Brain microvascular endothelial cell (primary cell): ENCODE data around the gene ANO4.

ENCODE experiments used
- DNase-seq: peaks from one replicate; pipeline ENCODE4 v3.0.0-alpha.2; 2020
- H3K27ac ChIP-seq: fragments of 250-450 bp; sonication (Bioruptor Pico); 2 replicates; pipeline ENCODE4 v1.5.1; 2020; ENCODE audit warnings: mild to moderate bottlenecking, moderate library complexity
- H3K27me3 ChIP-seq: fragments of 250-450 bp; sonication (Bioruptor Pico); replicated peaks from 2 replicates; pipeline ENCODE4 v1.5.1; 2020; ENCODE audit warnings: mild to moderate bottlenecking
- H3K36me3 ChIP-seq: fragments of 250-450 bp; sonication (Bioruptor Pico); replicated peaks from 2 replicates; pipeline ENCODE4 v1.5.1; 2020; ENCODE audit warnings: mild to moderate bottlenecking
- H3K4me3 ChIP-seq: 2 replicates; pipeline ENCODE4 v1.5.1; 2011; ENCODE audit warnings: low read depth, mild to moderate bottlenecking, control low read depth, low read length, moderate library complexity
- in situ Hi-C: cut with HindIII; loops from 2 replicates; pipeline ENCODE4 v1.10.0; 2017; ENCODE audit warnings: low sequenced_read_pairs, low pct_ligation_motif_present
- TF ChIP-seq, protein P1 (sequence below): IDR thresholded peaks from 2 replicates; pipeline ENCODE4 v1.5.1; 2011; ENCODE audit warnings: low read depth, mild to moderate bottlenecking, moderate library complexity, low read length, control low read depth, inconsistent platforms; ENCODE audit errors: missing control alignments

The ANO4 gene

DNA sequence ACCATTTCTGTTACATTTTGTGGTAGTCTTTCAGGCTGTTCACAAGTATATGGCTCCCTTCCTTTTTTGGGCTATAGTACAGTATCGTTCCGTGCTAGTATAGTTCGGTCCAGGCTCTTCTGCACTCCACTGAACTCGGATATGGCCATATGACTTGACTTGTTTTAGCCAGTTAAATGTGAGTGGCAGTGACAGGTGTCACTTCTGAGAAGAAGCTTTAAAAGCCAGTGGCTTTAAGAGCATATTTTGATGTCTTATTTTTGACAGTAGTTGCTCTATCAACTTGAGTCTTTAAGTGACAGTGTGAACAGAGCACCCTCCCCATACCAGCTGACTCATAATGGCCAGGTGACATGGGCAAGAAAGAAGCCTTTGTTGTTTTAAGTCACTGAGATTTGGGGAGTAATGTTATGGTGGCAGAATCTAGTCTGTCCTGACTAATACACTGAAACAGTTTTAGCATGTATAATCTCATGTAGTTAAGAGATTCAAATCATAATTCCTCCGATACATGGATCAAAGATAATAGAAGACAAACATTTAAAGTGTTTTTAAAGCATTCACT lies 64.6 kb downstream of the ANO4 start:
- Histone ChIP-seq H3K4me3 (no peak overlapping the region), H3K27ac (no peak overlapping the region), H3K27me3 (no peaks in the 10 kb centered on the region), H3K36me3 (no peaks in the 10 kb centered on the region)
- in situ Hi-C loops, result no loop called here
- TF ChIP-seq, protein P1, sequence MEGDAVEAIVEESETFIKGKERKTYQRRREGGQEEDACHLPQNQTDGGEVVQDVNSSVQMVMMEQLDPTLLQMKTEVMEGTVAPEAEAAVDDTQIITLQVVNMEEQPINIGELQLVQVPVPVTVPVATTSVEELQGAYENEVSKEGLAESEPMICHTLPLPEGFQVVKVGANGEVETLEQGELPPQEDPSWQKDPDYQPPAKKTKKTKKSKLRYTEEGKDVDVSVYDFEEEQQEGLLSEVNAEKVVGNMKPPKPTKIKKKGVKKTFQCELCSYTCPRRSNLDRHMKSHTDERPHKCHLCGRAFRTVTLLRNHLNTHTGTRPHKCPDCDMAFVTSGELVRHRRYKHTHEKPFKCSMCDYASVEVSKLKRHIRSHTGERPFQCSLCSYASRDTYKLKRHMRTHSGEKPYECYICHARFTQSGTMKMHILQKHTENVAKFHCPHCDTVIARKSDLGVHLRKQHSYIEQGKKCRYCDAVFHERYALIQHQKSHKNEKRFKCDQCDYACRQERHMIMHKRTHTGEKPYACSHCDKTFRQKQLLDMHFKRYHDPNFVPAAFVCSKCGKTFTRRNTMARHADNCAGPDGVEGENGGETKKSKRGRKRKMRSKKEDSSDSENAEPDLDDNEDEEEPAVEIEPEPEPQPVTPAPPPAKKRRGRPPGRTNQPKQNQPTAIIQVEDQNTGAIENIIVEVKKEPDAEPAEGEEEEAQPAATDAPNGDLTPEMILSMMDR, result no peak
- DNase-seq, result no peak

DNA sequence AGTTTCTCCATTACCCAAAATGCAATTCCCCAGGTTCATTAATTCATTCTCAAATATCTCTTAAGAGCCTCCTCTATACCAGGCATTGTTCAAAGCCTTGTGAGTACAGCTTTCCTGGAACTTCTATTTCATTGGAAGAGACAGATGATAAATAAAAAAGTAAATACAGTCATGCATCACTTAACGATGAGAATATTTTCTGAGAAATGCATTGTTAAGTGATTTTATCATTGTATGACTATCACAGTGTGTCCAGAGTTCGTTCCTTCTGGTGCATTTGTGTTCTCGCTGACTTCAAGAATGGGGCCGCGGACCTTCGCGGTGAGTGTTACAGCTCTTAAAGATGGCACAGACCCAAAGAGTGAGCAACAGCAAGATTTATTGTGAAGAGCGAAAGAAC lies 66.0 kb downstream of the ANO4 start:
- TF ChIP-seq, protein P1, result no peak
- Histone ChIP-seq H3K27ac (no peak overlapping the region), H3K36me3 (no peaks in the 10 kb centered on the region), H3K27me3 (no peaks in the 10 kb centered on the region), H3K4me3 (no peak overlapping the region)
- in situ Hi-C loops, result no loop called here
- DNase-seq, result no peak

DNA sequence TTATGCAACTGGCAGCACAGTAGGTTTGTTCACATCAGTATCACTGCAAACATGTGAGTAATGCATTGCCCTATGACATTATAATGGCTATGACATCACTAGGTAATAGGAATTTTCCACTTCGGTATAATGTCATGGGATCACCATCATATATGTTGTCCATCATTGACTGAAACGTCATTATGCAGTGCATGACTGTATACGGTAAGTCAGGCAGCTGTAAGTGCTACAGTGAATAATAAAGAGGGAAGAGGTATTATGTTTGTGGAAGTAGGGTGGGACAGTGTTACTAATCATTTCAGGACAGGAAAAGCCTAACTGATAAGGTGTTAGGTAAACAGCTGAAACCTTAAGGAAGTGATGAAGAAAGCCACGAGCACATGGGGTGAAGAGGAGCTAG lies 68.1 kb downstream of the ANO4 start:
- no peak overlapping the region for H3K4me3 ChIP-seq
- TF ChIP-seq, protein P1, result no peak
- H3K27me3 ChIP-seq, result no peaks in the 10 kb centered on the region
- H3K36me3 ChIP-seq, result no peaks in the 10 kb centered on the region
- no peak for DNase-seq
- in situ Hi-C loops, result no loop called here
- H3K27ac ChIP-seq, result no peak overlapping the region

DNA sequence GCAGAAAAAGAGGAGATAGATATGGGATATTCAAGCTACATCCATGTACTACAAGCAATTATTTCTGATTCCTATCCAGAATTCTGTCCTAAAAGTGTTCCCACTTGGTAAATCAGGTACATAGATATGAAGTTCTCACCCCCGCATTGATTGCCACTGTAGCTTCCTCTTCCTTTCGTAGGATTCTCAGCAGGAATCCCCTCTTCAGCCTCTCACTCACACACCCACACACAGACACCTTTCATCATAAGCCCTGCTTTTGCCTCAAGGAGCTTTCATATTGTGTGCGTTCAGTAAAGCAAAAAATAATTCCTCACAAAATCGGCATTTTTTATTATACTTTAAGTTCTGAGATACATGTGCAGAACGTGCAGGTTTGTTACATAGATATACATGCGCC lies 69.8 kb downstream of the ANO4 start:
- Histone ChIP-seq H3K27ac (no peak overlapping the region), H3K4me3 (no peak overlapping the region), H3K27me3 (no peaks in the 10 kb centered on the region), H3K36me3 (no peaks in the 10 kb centered on the region)
- no peak for DNase-seq
- TF ChIP-seq, protein P1, result no peak
- in situ Hi-C loops, result no loop called here

DNA sequence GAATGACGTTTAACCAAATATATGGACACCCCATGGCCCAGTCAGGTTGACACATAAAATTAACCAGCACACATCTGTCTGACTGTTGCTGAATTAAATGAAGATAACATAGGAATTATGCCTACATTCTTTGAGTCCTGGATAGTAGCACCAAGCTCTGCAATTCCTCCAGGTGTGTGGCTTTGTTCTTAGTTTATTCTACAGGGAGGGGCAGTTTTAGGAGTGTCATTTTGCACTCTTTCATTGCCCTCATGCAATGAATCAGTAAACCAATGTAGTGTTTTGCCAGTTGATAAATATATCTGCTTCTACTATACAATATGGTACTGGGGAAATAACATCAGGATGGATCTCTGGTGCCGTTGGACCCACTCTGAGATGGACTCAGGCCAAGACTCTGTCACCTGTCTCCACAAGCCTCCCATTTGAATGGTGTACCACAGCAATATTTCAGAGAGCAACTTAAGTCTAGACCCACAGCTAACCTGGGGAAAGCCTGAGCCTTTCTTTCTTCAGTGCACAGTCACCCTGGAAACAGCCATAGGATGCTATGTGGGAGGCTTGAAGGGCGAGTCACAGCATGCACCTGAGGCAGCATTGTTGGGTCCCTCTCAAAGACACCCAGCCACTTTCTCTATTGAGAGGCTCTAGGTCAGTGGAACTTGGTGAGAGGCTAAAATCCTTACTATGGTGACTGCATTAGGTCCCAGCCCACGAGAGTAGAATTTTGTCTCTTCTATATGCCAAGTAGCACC lies 73.2 kb downstream of the ANO4 start:
- Histone ChIP-seq H3K36me3 (no peaks in the 10 kb centered on the region), H3K4me3 (no peak overlapping the region), H3K27me3 (no peaks in the 10 kb centered on the region), H3K27ac (no peak overlapping the region)
- no peak for DNase-seq
- in situ Hi-C loops, result no loop called here
- TF ChIP-seq, protein P1, result no peak
